HepG2 (cell line): ENCODE measurements around the gene ZNF618. TPM values are rescaled to one million over a fixed set of nuclear protein-coding genes. Genes with fewer than 3 reads are reported as not detected.

Experiments used
- ATAC-seq: fragments of 200-7000 bp; cut with Tn5 transposase; 3 replicates; pipeline ENCODE4 v1.9.1; 2020; ENCODE audit warnings: mild to moderate bottlenecking, moderate library complexity
- BruUV-seq: library from RNA; stranded (reverse); fragments of 400-500 nt; replicated peaks from 2 replicates; lab custom pipeline; 2021; lab: Mats Ljungman, UMichigan
- CTCF ChIA-PET: fragments of 300-600 bp; formaldehyde crosslinking; extraction: SDS; loops from one replicate; lab custom pipeline; 2021; ENCODE audit warnings: low total read pairs, inconsistent platforms, low intra/inter-chr PET ratio; lab: Yijun Ruan, JAX
- POLR2A ChIA-PET: fragments of 350-600 bp; sonication (Branson Sonifier 250); formaldehyde crosslinking; loops from one replicate; lab custom pipeline; 2020; ENCODE audit warnings: antibody characterized with exemption, inconsistent platforms; lab: Yijun Ruan, JAX
- DNase-seq: peaks from one replicate; pipeline ENCODE4 v3.0.0-alpha.2; 2015; ENCODE audit warnings: low spot score
- FAIRE-seq: peaks from 3 replicates; lab custom pipeline; 2011; peaks lifted over from hg19 to GRCh38; lab: Jason Lieb, UNC
- H2AFZ ChIP-seq: one replicate; pipeline ENCODE4 v1.6.1; 2011; ENCODE audit warnings: low read length, inconsistent platforms
- H3K27ac ChIP-seq: fragments of 300-600 bp; 3 replicates; pipeline ENCODE4 v1.8.0; 2011; ENCODE audit warnings: mixed run types, mild to moderate bottlenecking, mixed read lengths, low read length, inconsistent platforms; ENCODE audit not compliant: insufficient read depth; ENCODE audit errors: extremely low read length
- H3K27me3 ChIP-seq, 2 experiments: fragments of 200-600 bp in 1 of 2; 2 replicates in 1 of 2; 3 replicates in 1 of 2; pipeline versions ENCODE4 v1.6.0 to v1.8.0; 2011; ENCODE audit warnings: low read length in 2 of 2, mild to moderate bottlenecking in 2 of 2, moderate library complexity in 2 of 2, inconsistent platforms in 1 of 2; ENCODE audit not compliant: insufficient read depth in 2 of 2, control insufficient read depth in 1 of 2
- H3K36me3 ChIP-seq, 2 experiments: fragments of 200-600 bp in 1 of 2; replicated peaks in 1 of 2; 2 replicates in 1 of 2; 3 replicates in 1 of 2; pipeline versions ENCODE4 v1.5.1 to v1.8.0; 2011; ENCODE audit warnings: low read length in 2 of 2, inconsistent platforms in 1 of 2; ENCODE audit not compliant: insufficient read depth in 2 of 2, control insufficient read depth in 1 of 2
- H3K4me1 ChIP-seq: 2 replicates; pipeline ENCODE4 v1.5.1; 2012; ENCODE audit warnings: low read length, inconsistent platforms; ENCODE audit not compliant: insufficient read depth
- H3K4me2 ChIP-seq: 2 replicates; pipeline ENCODE4 v1.6.0; 2011; ENCODE audit warnings: low read depth, low read length, inconsistent platforms
- H3K4me3 ChIP-seq, 3 experiments: fragments of 200-600 bp in 1 of 3; sonication (generic), shearing (Covaris generic) in 1 of 3; replicated peaks in 1 of 3; 2 replicates each; pipeline ENCODE4 v1.5.1; 2011 to 2016; ENCODE audit warnings: low read length in 3 of 3, inconsistent platforms in 2 of 3, low read depth in 2 of 3, mild to moderate bottlenecking in 2 of 3, control low read depth in 1 of 3, mixed read lengths in 1 of 3; ENCODE audit not compliant: insufficient read depth in 1 of 3
- H3K79me2 ChIP-seq: one replicate; pipeline ENCODE4 v1.6.1; 2011; ENCODE audit warnings: low read length, inconsistent platforms; ENCODE audit not compliant: insufficient read depth
- H3K9ac ChIP-seq: 2 replicates; pipeline ENCODE4 v1.6.0; 2011; ENCODE audit warnings: mild to moderate bottlenecking, low read depth, low read length, inconsistent platforms; ENCODE audit not compliant: insufficient read depth
- H3K9me3 ChIP-seq: 2 replicates; pipeline ENCODE4 v1.5.1; 2012; ENCODE audit warnings: mild to moderate bottlenecking, low read length
- H4K20me1 ChIP-seq: 2 replicates; pipeline ENCODE4 v1.6.0; 2011; ENCODE audit warnings: inconsistent platforms, mild to moderate bottlenecking, low read length, moderate library complexity; ENCODE audit not compliant: insufficient read depth
- CEBPB ChIP-seq: IDR thresholded peaks from 2 replicates; pipeline ENCODE4 v1.6.1; 2011; ENCODE audit warnings: low read depth, low read length, improper control_type of control experiment, borderline replicate concordance
- CHCHD3 ChIP-seq: sonication (generic); formaldehyde crosslinking; IDR thresholded peaks from 2 replicates; pipeline ENCODE4 v1.8.0; 2022; ENCODE audit warnings: mild to moderate bottlenecking, missing genetic modification reagents, moderate library complexity
- NR2C2 ChIP-seq: sonication (generic); formaldehyde crosslinking; IDR thresholded peaks from 2 replicates; pipeline ENCODE4 v1.4.0; 2020; ENCODE audit warnings: missing genetic modification reagents, mild to moderate bottlenecking, moderate library complexity, borderline replicate concordance
- REST ChIP-seq, 2 experiments: IDR thresholded peaks; 2 replicates each; pipeline ENCODE4 v1.6.1; 2011 to 2012; ENCODE audit warnings: low read length in 2 of 2, borderline replicate concordance in 1 of 2, low read depth in 1 of 2, mild to moderate bottlenecking in 1 of 2, moderate library complexity in 1 of 2
- TAF15 ChIP-seq: fragments of 200-400 bp; formaldehyde crosslinking; IDR thresholded peaks from one replicate; pipeline ENCODE4 v1.6.1; 2018; ENCODE audit warnings: mild to moderate bottlenecking, low read depth, low read length; ENCODE audit not compliant: poor library complexity, severe bottlenecking
- ZNF230 ChIP-seq: sonication (generic); formaldehyde crosslinking; IDR thresholded peaks from 2 replicates; pipeline ENCODE4 v1.4.0; 2020; ENCODE audit warnings: mild to moderate bottlenecking, missing genetic modification reagents
- ZNF317 ChIP-seq: sonication (generic); formaldehyde crosslinking; IDR thresholded peaks from 2 replicates; pipeline ENCODE4 v1.5.0; 2020; ENCODE audit warnings: mild to moderate bottlenecking, missing genetic modification reagents
- ZNF335 ChIP-seq: sonication (generic); formaldehyde crosslinking; IDR thresholded peaks from 2 replicates; pipeline ENCODE4 v1.4.0; 2020; ENCODE audit warnings: missing genetic modification reagents
- ZNF446 ChIP-seq: sonication (generic); formaldehyde crosslinking; IDR thresholded peaks from 2 replicates; pipeline ENCODE4 v1.5.0; 2020; ENCODE audit warnings: mild to moderate bottlenecking, missing genetic modification reagents
- ZNF781 ChIP-seq: sonication (generic); formaldehyde crosslinking; IDR thresholded peaks from 2 replicates; pipeline ENCODE4 v1.5.1; 2020; ENCODE audit warnings: borderline replicate concordance, mild to moderate bottlenecking, missing genetic modification reagents; ENCODE audit errors: not compliant biosample characterization
- ZNF883 ChIP-seq: sonication (generic); formaldehyde crosslinking; IDR thresholded peaks from 2 replicates; pipeline ENCODE4 v1.5.1; 2020; ENCODE audit warnings: mild to moderate bottlenecking, missing genetic modification reagents; ENCODE audit errors: not compliant biosample characterization
- in situ Hi-C: cut with HindIII; loops from 2 replicates; pipeline ENCODE4 v1.10.0; 2017; ENCODE audit warnings: low pct_unique_long_range_greater_than_20kb; ENCODE audit not compliant: extremely low pct_ligation_motif_present
- intact Hi-C: fragments of 100-400 bp; cut with micrococcal nuclease; formaldehyde crosslinking; loops from one replicate; pipeline ENCODE4 v1.10.0; 2022; ENCODE audit not compliant: unreplicated experiment
- polyA plus RNA-seq, 8 experiments: library from polyadenylated mRNA; depleted of rRNA in 3 of 8; stranded (reverse) in 7 of 8; unstranded in 1 of 8; fragments of >200 nt; fragmentation: Illumina TruSeq in 4 of 8; extraction: Trizol in 4 of 8; gene quantifications; 2 replicates each; pipeline versions ENCODE4 v1.2.1 to v1.2.3, GENCODE V29; 2011 to 2016; ENCODE audit warnings: low read depth in 4 of 8, missing spikeins in 1 of 8, mixed read lengths in 1 of 8; ENCODE audit not compliant: insufficient read depth in 1 of 8
- total RNA-seq, 5 experiments: library from RNA; depleted of rRNA; stranded (reverse); fragments of >200 nt; fragmentation: Illumina TruSeq; extraction: Trizol; gene quantifications; 2 replicates each; pipeline ENCODE4 v1.2.3, GENCODE V29; 2016; ENCODE audit warnings: low read depth in 1 of 5

ZNF618 gene
- total and polyA plus RNA-seq, 2 of the 13 experiments (the other 11 are each of a cell fraction or from before 2014, with no cell fraction given), result 0.07 TPM

DNA sequence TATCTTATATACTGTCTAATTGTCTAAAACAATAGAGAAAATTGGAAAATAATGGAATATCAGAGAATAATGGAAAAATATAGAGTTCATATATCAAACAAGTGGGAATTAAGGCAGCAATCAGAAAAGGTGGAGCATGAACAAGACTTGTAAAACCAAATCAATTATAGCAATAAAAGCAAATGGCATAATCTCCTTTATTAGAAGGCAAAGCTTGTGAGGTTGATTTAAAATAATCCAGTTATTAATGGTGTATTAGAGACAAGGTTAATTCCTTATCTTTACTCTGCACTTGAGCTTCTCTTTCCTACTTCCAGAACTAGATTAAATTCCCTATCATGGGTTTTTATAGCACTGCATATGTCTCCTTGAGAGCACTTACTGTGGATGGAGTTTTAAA lies 137.9 kb downstream of the ZNF618 start:
- no peak overlapping the region for H3K4me3 ChIP-seq
- H3K36me3 ChIP-seq, result no peaks in the 10 kb centered on the region
- DNase-seq, result no peak
- ChIA-PET POLR2A (no interaction called here), CTCF (no interaction called here)
- H3K9me3 ChIP-seq, result no peaks in the 10 kb centered on the region
- no peaks in the 10 kb centered on the region for H3K79me2 ChIP-seq
- no peak for FAIRE-seq
- in situ Hi-C loops, result no loop called here
- BruUV-seq, result no TSS peak
- no peak overlapping the region for H2AFZ ChIP-seq
- H3K4me2 ChIP-seq, result no peak overlapping the region
- no peak overlapping the region for H3K9ac ChIP-seq
- intact Hi-C loops, result no loop called here
- TF ChIP-seq CEBPB (no peak), ZNF335 (no peak), TAF15 (no peak), ZNF230 (CRISPR knock-in tag) (no peak), REST (IDR thresholded peaks at IDR 0.05; ENCODE audit: borderline replicate concordance in 1 of 2, low read depth in 1 of 2, low read length in 2 of 2) (no peak), ZNF883 (no peak), CHCHD3 (no peak), NR2C2 (no peak), ZNF446 (CRISPR knock-in tag) (no peak), ZNF317 (CRISPR knock-in tag) (no peak), ZNF781 (CRISPR knock-in tag) (no peak)
- no peak for ATAC-seq
- H3K4me1 ChIP-seq, result peaks cover 6% of the 10 kb centered on the region
- H3K27me3 ChIP-seq, result peaks cover 0 to 5% of the 10 kb centered on the region in 2 experiments; a peak in 2 of 5 replicates
- no peak overlapping the region for H3K27ac ChIP-seq
- no peaks in the 10 kb centered on the region for H4K20me1 ChIP-seq
